Activated naive CD8-positive, alpha-beta T cell treated with anti-CD3 and anti-CD28 coated beads, Interleukin-2, amount 50 U/mL, for 16 hours (primary cell): ENCODE results near the gene ODF2.
"Not testable (repeated sequence)": the region's sequence is repeated elsewhere in the genome, so short reads cannot be mapped to it uniquely, and the experiment has no call there.

Source experiments
- DNase-seq: peaks from one replicate; pipeline ENCODE4 v3.0.0-alpha.2; 2020; ENCODE audit warnings: low read depth, low spot score

ODF2 gene

GRCh38 chr9:128423356-128423755, 32.5 kb upstream of the ODF2 start:
- not testable (repeated sequence) for DNase-seq

DNA sequence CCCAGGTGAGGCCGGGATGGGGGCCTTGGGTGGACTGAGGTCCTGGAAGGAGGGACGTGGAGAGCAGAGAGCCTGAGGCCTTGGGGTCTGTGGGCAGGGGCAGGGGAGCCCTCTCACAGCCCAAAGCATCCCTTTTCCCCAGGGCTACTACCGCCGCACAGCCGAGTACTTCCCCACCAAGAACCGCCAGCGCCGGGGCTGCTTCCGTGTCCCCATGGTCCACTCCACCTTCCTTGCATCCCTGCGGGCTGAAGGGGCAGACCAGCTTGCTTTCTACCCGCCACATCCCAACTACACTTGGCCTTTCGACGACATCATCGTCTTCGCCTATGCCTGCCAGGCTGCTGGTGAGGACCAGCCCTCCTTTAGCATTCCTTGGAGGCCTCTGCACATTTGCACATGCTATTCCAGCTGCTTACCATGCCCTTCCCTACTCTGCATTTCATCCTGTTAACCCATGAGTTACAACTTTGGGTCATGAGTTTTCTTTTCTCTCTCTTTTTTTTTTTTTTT, 31.5 kb upstream of the ODF2 start:
- DNase-seq = no peak

DNA sequence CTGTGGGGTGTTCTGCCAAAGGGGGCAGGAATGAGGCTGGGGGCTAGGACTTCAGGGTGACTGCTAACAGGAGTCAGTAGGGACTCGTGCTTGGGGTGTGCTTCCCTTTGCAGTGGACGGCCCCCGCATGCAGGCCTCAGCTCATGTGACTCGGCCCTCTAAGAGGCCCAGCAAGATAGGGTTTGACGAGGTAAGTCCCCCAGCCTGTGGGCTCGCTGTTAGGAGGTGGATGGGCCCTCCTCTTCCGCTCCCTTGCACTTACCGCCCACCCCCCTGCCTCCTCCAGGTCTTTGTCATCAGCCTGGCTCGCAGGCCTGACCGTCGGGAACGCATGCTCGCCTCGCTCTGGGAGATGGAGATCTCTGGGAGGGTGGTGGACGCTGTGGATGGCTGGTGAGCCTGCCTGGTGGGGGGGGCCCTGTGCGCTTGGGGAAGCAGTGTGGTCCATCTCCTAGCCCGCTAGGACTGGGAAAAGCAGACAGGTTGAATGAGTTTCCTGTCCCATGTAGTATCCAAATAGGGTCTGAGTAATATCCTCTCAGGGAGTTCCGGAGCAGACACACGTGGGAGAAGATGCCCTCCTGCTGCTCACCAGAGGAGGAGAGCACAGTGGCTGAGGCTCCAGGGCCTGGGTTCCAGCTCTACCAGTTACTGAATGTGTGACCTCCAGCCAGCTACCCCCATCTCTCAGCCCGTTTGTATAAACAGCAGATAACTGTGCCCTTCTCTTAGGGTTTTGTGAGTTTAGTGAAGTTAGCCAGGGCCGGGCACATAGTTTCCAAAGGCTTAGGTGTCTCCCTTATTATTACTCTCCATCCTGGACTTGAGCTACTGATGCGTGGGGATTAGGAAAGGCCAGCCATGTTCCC, 26.9 kb upstream of the ODF2 start:
- no peak for DNase-seq

DNA sequence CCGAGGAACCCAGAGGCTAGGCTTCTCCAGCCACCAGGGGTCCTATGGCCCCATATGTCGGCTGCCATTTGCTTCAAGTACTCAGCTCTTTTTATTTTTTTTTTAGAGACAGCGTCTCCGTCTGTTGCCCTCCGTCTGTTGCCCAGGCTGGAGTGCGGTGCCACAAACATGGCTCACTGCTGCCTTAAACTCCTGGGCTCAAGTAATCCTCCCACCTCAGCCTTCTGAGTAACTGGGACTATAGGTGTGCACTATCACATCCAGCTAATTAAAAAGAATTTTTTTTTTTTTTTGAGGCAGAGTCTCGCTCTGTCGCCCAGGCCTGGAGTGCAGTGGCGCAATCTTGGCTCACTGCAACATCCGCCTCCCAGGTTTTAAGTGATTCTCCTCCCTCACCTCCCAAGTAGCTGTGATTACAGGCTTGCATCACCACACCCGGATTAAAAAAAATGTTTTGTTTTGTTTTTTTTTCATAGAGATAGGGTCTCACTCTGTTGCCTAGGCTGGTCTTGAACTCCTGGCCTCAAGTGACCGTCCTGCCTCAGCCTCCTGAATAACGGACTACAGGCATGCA, 26.2 kb upstream of the ODF2 start:
- DNase-seq = no peak

- no peak for DNase-seq
Measured at GRCh38 chr9:128431207-128431606, 24.6 kb upstream of the ODF2 start.

DNA sequence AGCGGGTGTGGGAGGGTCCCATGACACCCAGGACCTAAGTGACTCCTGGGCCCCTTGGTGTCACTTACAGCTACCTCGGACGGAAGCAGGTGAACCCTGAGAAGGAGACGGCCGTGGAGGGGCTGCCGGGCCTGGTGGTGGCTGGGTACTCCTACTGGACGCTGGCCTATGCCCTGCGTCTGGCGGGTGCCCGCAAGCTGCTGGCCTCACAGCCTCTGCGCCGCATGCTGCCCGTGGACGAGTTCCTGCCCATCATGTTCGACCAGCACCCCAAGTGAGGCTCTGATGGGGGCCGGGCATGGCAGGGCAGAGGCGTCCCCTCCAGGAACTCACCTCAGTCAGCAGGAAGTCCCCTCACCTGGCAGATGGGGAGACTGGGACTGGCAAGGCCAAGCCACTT, 21.5 kb upstream of the ODF2 start:
- DNase-seq = no peak

DNA sequence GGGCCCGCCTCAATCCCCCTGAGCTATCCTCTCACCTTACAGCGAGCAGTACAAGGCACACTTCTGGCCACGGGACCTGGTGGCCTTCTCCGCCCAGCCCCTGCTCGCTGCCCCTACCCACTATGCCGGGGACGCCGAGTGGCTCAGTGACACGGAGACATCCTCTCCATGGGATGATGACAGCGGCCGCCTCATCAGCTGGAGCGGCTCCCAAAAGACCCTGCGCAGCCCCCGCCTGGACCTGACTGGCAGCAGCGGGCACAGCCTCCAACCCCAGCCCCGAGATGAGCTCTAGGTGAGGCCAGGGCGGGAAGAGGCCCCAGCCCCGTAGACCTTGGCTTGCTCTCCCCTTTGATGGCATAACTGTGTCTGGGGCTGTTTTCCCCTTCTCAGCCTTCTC, 20.2 kb upstream of the ODF2 start:
- no peak for DNase-seq

- peak; percentile 66 for DNase-seq
Measured at GRCh38 chr9:128438343-128439109, 17.3 kb upstream of the ODF2 start.

- DNase-seq = no peak
Measured at GRCh38 chr9:128439273-128439672, 16.5 kb upstream of the ODF2 start.

- DNase-seq = no peak
Measured at GRCh38 chr9:128442150-128442549, 13.7 kb upstream of the ODF2 start.

- DNase-seq = not testable (repeated sequence)
Measured at GRCh38 chr9:128446505-128446904, 9.3 kb upstream of the ODF2 start.

DNA sequence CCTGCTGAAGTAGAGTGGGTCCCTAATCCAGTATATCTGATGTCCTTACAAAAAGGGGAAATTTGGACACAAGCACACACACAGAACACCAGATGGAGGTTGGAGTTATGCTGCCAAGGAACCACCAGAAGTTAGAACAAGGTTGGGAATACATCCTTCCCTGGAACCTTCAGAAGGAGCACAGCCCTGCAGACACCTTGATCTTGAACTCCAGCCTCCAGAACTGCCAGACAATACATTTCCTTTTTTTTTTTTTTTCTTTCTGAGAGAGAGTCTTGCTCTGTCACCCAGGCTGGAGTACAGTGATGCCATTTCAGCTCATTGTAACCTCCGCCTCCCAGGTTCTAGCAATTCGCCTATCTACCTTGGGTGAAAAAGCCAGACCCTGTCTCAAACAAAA, 7.1 kb upstream of the ODF2 start:
- no peak for DNase-seq

DNA sequence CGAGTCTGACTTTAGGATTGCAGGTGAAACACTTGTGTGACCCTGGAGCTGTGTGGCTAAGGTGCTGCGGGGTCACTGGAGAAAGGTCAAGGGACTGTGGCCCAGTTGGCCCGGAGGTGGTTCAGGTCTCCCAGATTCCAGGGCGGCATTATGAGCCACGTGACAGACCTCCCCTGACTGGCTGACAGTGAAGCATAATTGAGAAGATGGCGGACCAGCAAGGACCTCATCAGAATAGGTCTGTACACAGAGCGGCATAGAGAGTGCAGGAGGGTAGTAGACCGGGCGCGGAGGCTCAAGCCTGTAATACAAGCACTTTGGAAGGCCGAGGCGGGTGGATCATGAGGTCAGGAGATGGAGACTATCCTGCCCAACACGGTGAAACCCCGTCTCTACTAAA, 815 bp upstream of the ODF2 start:
- no peak for DNase-seq

GRCh38 chr9:128456613-128457061, 831 bp downstream of the ODF2 start:
- DNase-seq = peak; percentile 25

DNA sequence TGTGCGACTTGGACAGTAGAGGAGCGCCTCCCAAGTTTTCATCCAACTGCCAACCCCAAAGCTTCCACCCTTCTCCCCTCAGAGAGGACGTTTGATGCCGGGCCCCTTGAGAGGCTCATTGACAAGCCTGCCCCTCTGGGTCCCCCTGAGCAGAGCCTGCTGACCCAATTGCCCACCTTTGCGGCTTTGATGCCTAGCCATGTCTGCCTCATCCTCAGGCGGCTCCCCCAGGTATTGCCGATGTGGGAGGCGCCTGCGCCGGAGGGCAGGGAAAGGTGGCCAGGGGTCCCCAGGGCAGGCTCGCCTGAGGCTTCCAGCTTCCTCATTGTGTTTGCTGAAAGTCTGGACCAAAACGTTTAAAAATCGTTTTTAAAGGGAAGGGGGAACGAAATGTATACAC, 1.4 kb downstream of the ODF2 start:
- no peak for DNase-seq

DNA sequence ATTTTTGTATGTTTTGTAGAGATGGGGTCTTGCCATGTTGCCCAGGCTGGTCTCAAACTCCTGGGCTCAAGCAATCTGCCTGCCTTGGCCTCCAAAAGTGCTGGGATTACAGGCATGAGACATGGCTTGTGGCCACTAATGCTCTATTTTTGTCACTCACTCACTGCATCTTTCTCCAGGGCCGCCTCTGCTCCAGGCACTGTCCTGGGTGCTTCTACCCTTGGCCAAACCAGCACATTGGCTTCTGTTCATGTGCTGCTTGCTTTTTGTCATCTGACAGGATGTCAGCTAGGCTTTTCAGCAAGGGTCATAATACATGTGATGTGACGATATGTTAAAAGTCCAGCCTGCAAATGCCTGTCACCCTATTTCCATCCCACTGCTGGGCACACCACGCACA, 3.2 kb downstream of the ODF2 start:
- no peak for DNase-seq

GRCh38 chr9:128469070-128469469, 13.3 kb downstream of the ODF2 start:
- no peak for DNase-seq

DNA sequence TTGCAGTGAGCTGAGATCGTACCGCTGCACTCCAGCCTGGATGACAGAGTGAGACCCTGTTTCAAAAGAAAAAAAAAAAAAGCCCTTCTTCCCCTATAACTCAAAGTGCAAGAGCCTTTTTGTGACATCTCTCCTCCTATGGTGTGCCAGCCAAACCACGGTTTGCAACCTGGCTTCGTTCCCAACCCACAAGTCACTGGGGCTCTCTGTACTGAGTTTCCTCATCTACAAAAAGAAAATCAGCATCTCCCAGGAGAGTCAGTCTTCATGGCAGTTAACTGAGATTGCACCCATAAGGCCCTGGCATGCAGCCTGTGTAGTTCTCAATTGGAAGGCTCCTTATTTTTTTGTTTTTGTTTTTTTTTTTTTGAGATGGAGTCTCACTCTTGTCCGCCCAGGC, 14.8 kb downstream of the ODF2 start:
- no peak for DNase-seq

GRCh38 chr9:128473104-128473503, 17.3 kb downstream of the ODF2 start:
- DNase-seq = no peak

DNA sequence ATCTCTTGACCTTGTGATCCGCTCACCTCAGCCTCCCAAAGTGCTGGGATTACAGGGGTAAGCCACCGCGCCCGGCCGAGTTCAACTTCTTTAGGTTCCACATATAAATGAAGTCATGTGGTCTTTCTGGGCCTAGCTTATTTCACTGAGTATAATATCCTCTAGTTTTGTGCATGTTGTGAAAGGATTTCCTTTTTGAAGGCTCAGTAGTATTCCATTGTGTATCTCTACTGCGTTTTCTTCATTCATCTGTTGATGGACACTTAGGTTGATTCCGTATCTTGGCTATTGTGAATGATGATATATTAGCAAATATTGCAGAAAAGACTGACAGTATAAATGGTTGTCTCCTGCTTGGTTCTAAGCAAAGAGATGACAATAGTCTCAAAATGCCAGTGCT, 20.1 kb downstream of the ODF2 start:
- DNase-seq = no peak

DNA sequence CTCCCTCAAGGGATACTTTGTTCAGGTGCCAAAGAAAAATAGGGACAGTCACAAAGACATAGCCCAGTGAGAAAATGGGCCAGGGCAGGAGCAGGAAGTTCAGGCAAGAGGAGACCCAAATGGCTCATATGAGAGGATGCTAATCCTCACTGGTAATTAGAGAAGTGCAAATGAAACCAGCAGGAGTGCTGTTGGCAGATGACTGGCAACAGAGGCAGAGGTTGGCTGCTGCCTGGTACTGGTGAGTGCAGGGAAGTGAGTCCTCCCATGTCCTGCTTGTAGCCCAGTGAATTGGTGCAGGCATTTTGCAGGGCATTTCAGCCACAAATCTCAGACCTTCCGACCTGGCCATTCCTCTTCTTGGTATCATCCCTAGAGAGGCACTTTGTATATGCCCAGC, 23.5 kb downstream of the ODF2 start:
- DNase-seq = no peak

DNA sequence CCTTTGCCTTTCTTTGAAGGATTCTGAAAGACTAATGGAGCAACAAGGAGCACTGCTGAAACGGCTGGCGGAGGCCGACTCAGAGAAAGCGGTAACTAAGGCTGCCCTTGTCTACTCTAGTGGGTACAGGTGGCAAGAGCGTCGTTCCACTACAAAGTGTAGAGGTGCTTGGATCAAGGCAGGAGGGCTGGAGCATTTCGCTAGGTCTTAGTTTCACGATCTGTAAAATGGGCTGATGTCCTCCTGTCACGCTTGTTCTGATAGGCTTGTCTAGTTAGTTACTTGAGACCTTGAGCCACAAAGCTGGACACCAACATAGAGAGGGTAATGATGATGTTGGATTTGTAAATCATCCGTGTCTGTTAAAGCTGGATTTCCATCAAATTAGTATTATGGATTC, 25.8 kb downstream of the ODF2 start:
- DNase-seq = no peak
